ENCODE data around the gene DGLUCY.

DNA sequence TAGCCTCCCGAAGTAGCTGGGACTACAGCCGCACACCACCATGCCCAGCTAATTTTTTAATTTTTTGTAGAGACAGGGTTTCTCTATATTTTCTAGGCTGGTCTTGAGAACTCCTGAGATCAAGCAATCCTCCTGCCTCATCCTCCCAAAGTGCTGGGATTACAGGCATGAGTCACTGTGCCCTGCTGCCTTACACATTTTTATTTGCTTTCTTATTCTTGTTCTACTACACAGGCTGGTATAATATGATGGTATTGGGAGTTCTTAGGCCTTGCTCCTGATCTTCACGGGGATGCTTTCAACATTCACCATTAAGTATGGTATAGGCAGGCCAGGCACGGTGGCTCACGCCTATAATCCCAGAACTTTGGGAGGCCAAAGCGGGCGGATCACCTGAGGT lies 21.2 kb downstream of the DGLUCY start:
- no peak for TF ChIP-seq YY1 (IDR thresholded peaks at IDR 0.05; ENCODE audit: insufficient read depth, insufficient read length)
- no peak for TF ChIP-seq SUZ12 (IDR thresholded peaks at IDR 0.05; ENCODE audit: extremely low read depth, insufficient read depth, insufficient read length)
- no peak for TF ChIP-seq ZNF274 (IDR thresholded peaks at IDR 0.05; ENCODE audit: low read depth, low read length)

All from NT2/D1 (cell line).